GM18508 (cell line): ENCODE data around the gene TUBB2A.

Source experiments
- ATAC-seq: cut with Tn5 transposase; IDR thresholded peaks from one replicate; pipeline ENCODE4 v1.9.1; 2021; ENCODE audit warnings: moderate number of reproducible peaks; ENCODE audit not compliant: insufficient read depth, unreplicated experiment

TUBB2A gene

DNA sequence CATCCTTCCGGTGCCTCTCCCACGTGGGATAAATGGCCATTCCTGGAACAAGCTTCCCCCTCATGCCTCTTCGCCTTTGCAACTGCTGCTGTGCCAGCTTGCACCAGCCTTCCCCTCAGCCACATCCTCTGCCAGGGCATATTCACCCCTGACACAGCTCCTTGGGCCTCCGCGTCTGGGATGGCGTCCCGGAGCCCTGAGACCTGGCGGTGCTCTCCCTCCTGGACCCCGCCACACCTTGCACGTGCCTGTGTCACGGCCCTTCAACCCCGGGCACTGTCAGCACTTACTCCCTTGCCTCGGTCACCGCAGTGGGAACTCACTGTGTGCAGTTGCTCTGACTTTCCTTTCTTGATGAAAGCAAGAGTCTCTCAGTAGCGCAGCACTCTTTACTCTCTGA is 25.6 kb downstream of the TUBB2A start:
- no peak for ATAC-seq

DNA sequence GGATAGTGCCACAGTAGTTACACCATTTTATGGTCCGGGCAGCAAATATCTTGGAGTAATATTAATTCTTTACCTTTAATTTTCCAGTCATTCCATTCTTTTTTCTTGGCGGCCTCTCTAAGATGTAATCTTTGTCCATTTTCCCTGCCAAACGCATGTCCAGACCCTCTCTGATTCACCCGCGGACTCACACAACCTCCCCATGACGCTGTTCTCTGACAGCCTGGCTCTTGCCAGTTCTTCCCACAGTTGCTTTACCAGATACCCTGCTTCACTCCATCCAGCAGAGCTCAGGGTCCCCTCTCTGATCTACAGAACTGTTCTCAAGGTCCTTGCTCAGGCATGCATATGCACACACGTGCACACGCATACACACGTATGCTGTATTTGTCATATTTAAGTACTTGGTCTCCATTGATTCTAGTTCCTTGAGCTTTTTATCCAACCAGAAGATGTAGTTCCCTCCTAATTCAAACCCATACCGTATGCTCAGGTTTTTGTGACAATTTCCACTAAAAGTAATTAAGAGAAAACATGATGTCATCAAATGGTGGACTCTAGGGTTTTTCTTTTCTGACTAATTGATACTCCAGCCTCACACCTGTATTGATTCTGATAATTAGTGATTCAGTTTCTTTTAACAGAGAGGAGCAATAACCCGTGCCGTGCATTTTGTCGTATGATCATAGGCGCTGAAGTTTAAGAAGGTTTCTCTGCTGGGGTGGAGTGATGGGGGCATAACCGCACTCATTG is 28.8 kb downstream of the TUBB2A start:
- ATAC-seq = no peak

DNA sequence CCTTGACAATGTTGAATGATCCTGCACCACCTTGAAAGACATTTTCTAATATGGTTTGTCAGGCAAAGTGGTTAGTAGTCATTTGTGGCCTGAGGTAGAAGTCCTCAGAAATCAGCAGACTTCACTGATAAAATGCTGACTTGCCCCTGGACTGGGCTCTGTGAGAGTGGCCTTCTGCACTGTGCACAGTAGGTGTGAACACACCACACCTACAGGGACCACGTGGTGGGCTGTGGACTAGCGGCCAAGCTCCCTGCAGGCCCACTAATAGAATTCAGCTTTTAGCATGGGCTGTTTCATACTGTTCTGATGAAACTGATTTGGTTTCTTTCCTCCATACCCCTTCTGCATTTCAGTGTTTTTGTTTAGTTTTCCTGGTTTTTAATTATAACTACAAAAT is 31.5 kb downstream of the TUBB2A start:
- no peak for ATAC-seq

DNA sequence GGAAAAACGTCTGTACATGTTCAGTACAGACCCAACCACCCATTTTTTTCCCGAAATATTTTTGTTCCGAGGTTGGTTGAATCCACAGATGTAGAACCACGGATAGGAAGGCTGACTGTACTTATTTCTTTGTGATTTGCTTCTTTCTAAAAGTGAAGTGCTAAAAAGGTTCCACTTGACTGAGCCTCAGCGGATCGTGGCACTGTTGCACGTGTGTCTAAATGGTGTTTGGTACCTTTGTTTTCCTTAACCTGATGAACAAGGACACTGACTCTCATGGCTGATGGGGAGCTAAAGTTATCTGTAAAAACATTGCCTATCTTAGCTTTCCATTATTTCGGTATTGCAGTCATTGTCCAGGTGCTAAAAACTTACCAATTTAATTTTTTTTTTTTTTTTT is 32.7 kb downstream of the TUBB2A start:
- ATAC-seq = no peak

DNA sequence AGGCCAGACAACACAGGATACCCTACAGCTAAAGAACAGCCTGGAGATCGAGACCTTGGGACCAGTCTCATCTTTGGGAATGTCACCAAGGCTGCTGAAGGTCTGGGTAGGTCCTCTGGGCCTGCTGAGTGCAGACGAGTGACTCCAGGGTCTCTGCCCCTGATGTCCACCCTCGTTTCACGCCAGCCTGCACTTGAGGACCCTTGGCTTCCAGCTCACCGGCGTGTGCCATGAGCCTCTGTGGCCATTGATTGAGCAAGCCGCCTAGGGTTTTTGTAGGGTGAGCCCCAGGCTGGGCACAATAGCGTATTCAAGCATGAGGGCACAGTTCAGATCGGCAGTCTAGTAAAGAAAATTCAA is 34.5 kb downstream of the TUBB2A start:
- ATAC-seq = no peak

DNA sequence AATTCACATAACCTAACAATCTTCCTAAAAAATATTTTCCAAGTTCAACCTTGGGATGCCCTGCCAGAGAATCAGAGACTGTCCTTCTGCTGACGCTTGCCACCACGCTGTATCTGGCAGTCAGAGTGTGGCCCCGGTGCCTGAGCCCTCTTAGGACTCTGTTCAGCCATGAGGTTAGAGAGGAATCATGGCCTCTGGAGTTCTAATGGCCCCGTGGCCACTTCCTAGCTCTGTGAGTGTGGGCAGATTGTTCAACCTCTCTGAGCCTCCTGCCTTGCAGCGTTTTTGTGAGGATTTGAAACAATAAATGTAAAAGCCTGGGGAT is 36.6 kb downstream of the TUBB2A start:
- ATAC-seq = no peak

DNA sequence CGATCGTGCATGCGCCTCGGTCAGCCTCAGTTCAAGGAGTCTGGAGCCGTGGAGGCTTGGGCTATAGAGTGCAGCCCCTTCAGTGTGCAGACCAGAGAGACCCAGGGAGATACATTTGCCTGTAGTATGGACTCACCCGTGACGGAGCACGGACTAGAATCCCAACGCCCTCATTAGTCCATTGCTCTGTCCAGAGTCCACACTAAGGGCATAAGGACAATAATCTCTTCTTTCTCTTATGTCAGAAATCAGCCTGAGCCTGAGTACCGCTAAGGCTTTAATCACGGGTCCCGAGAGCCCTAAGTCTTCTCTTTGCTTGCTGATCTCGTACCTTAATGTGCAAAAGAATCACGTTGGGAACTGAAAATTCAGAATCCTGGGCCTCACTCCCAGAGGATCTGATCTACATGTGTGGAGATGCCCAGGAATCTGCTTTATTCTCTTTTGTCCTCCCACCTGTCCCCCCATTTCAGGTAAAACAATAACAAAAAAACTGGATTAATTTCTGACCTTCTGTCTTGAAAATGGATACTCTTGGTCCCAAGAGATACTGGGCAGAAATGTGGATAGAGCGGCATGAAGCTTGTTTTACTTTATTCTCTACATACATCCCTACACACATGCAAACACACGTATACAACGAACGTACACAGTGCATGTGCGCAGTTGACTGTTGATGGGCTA is 38.2 kb downstream of the TUBB2A start:
- peak; percentile 3 for ATAC-seq

DNA sequence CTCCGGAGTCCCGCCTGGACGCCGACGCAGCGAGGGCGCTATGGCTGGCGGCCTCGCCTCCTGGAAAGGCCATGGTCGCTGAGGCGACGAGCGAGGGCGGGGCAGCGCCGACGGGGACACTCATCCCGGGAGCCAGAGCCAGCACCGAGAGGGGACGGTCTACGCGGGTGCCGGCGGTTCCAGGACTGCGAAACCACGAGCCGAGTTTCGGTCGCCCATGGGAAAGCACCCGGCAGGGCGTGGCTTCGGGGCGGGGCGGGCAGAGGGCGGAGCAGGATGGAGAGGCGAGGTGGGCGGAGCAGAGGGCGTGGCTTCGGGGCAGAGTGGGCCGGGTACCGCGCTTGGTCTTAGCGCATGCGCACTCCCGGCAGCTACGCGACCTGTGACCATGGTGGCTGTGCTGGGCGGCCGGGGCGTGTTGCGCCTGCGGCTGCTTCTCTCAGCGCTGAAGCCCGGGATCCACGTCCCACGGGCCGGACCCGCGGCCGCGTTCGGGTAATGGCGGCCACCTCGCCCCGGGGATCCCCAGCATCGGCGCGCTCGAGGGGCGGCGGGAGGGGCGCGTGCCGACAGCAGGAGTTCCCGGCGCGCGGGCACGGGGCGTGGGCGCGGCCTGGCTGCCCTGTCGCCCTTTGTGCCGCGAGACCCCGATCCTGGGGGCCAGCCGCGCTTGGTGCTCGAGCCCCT is 38.8 kb downstream of the TUBB2A start, which contains the start of gene BPHL:
Gene BPHL, plus strand, starts transcription at position 359 of the 687 bp plus-strand sequence. Its CDS starts 30 bp downstream, at position 389.
- ATAC-seq = peak; percentile 64

DNA sequence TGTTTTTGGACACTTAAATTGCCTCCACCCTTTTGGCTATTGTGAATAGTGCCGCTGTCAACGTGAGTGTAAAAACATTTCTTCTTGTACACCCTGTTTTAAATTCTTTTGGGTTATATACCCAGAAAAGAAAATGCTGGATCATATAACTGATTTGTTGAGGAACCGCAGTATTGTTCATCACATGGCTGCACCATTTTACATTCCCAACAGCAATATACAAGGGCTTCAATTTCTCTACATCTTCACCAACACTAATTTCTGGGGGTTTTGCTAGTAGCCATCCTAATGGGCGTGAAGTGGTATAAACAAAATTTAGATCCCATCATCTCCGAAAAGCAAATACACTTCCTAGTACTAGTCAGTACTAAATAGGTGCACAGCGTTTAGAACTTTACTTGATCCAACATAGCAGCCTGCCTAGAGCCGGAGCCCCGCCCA is 39.4 kb downstream of the TUBB2A start:
- no peak for ATAC-seq

DNA sequence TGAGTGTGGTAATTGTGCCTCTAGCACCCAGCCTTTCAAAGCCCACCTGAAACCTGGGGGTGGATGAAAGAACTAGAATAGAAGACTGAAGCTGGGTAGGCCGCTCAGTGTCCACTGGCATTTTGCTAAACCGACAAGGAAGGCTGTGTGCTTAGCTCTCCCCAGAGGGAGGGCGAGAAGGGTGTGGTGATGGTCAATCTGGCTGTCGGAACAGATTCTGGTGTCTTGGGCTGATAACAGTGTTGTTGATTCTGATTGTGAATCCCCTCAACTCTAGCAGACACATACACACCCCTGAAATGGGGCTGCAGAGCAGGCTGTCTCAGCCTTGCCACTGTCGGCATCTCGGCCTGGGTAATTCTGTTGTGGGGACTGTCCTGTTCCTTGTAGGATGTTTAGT is 43.0 kb downstream of the TUBB2A start:
- ATAC-seq = no peak

DNA sequence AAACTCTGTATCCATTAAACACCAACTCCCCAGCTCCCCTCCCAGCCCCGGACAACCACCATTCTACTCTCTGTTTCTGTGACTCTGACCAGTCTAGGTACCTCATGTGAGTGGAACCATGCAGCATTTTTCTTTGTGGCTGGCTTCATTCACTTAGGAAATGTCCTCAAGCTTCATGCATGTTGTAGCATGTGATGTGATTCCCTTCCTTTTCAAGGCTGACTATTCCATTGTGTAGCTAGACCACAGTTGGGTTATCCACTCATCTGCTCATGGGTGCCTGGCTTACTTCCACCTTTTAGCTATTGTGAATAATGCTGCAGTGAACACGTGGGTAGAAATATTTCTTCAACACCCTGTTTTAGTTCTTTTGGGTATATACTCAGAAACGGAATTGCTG is 47.6 kb downstream of the TUBB2A start:
- no peak for ATAC-seq

DNA sequence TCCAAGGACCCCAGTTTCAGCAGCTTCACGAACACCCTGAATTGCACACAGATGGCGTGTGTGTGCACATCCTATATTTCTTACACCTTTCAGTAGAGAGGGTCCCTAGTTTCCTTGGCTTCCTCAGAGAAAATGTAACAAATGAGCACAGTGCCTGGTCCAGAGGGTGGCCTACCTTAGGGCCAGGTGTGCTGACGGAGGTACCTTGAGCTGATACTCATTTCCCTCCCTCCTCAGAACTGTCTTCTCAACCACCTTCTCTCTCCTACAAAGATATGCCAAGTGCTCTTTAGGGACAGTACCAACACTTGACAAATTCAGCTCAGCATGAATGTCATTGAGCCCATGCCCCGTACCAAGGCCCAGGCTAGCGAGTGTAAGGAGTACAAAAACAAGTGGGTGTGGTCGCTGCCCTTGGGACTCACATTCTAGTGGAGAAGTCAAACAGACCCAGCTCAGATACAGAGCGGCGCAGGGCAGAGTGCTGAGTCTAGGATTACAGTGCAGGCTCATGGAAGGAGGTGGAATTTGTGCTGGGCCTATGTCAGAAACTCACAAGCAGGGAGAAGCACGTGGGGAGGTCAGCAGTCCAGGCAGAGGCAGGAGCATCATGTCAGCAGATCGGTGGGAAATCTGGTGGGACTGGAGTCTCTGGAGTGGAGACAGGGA is 48.5 kb downstream of the TUBB2A start:
- ATAC-seq = no peak
